Endothelial cell of umbilical vein (primary cell): ENCODE data around the gene NIPBL. TPM values are rescaled to one million over a fixed set of nuclear protein-coding genes. Genes with fewer than 3 reads are reported as not detected.

Experiments used
- BruUV-seq: library from RNA; stranded (reverse); fragments of 400-500 nt; replicated peaks from 2 replicates; lab custom pipeline; 2021; lab: Mats Ljungman, UMichigan
- CTCF ChIA-PET: fragments of 300-600, 350-600 bp; sonication (Branson Sonifier 250); formaldehyde crosslinking; loops from one replicate; lab custom pipeline; 2021; ENCODE audit warnings: antibody characterized with exemption, inconsistent platforms; lab: Charles Lee
- POLR2A ChIA-PET: fragments of 300-600, 350-600 bp; sonication (Branson Sonifier 250); formaldehyde crosslinking; loops from one replicate; lab custom pipeline; 2021; ENCODE audit warnings: antibody characterized with exemption, inconsistent platforms; lab: Charles Lee
- DNase-seq: peaks from one replicate; pipeline ENCODE4 v3.0.0-alpha.2; 2011; ENCODE audit warnings: low read depth, low spot score
- FAIRE-seq: peaks from 2 replicates; lab custom pipeline; 2011; peaks lifted over from hg19 to GRCh38; lab: Jason Lieb, UNC
- H2AFZ ChIP-seq: 2 replicates; pipeline ENCODE4 v1.6.0; 2012; ENCODE audit warnings: low read depth, low read length, control low read depth, inconsistent platforms
- H3K27ac ChIP-seq: 2 replicates; pipeline ENCODE4 v1.5.1; 2011; ENCODE audit warnings: low read depth, mild to moderate bottlenecking, control low read depth, low read length, moderate library complexity; ENCODE audit not compliant: insufficient read depth
- H3K27me3 ChIP-seq, 2 experiments: 2 replicates each; pipeline versions ENCODE4 v1.6.0 to v1.6.1; 2011; ENCODE audit warnings: low read length in 2 of 2, mixed read lengths in 1 of 2; ENCODE audit not compliant: control insufficient read depth in 2 of 2, insufficient read depth in 2 of 2
- H3K36me3 ChIP-seq, 2 experiments: 2 replicates in 1 of 2; 3 replicates in 1 of 2; pipeline ENCODE4 v1.5.1; 2011; ENCODE audit warnings: low read length in 2 of 2, mild to moderate bottlenecking in 1 of 2, moderate library complexity in 1 of 2; ENCODE audit not compliant: control insufficient read depth in 2 of 2, insufficient read depth in 2 of 2; ENCODE audit errors: extremely low read depth in 1 of 2
- H3K4me1 ChIP-seq: 3 replicates; pipeline ENCODE4 v1.5.1; 2011; ENCODE audit warnings: mild to moderate bottlenecking, low read length; ENCODE audit not compliant: control insufficient read depth, insufficient read depth; ENCODE audit errors: extremely low read depth
- H3K4me2 ChIP-seq: 2 replicates; pipeline ENCODE4 v1.6.1; 2011; ENCODE audit warnings: low read length, control low read depth, mixed read lengths; ENCODE audit not compliant: insufficient read depth
- H3K4me3 ChIP-seq, 3 experiments: fragments of 200-600 bp in 1 of 3; sonication (generic), shearing (Covaris generic) in 1 of 3; replicated peaks in 1 of 3; 2 replicates each; pipeline ENCODE4 v1.5.1; 2011 to 2016; ENCODE audit warnings: control low read depth in 3 of 3, low read length in 3 of 3, mild to moderate bottlenecking in 2 of 3, inconsistent platforms in 1 of 3, low read depth in 1 of 3, moderate library complexity in 1 of 3; ENCODE audit not compliant: insufficient read depth in 1 of 3
- H3K79me2 ChIP-seq: 2 replicates; pipeline ENCODE4 v1.6.0; 2012; ENCODE audit warnings: low read length, inconsistent platforms; ENCODE audit not compliant: control insufficient read depth, insufficient read depth
- H3K9ac ChIP-seq: replicated peaks from 2 replicates; pipeline ENCODE3; 2011; ENCODE audit warnings: low read length, control low read depth; ENCODE audit not compliant: insufficient read depth; ENCODE audit errors: extremely low read depth
- H3K9me1 ChIP-seq: replicated peaks from 3 replicates; pipeline ENCODE4 v1.6.0; 2011; ENCODE audit warnings: mild to moderate bottlenecking, low read length; ENCODE audit not compliant: control insufficient read depth, insufficient read depth; ENCODE audit errors: extremely low read depth
- H3K9me3 ChIP-seq: replicated peaks from 2 replicates; pipeline ENCODE4 v1.5.1; 2012; ENCODE audit warnings: low read length, inconsistent platforms; ENCODE audit not compliant: control insufficient read depth, insufficient read depth
- H4K20me1 ChIP-seq: replicated peaks from 2 replicates; pipeline ENCODE3; 2011; ENCODE audit warnings: mild to moderate bottlenecking, low read length; ENCODE audit not compliant: control insufficient read depth, insufficient read depth; ENCODE audit errors: extremely low read depth
- CTCF ChIP-seq, 2 donors: IDR thresholded peaks; 1 replicate in 1 of 2; 2 replicates in 1 of 2; pipeline ENCODE4 v1.5.1; 2011; ENCODE audit warnings: low read length in 2 of 2, mild to moderate bottlenecking in 2 of 2, moderate library complexity in 2 of 2, control low read depth in 1 of 2, inconsistent platforms in 1 of 2, low read depth in 1 of 2; ENCODE audit not compliant: insufficient read depth in 1 of 2; ENCODE audit errors: extremely low read depth in 1 of 2
- FOS ChIP-seq: IDR thresholded peaks from 2 replicates; pipeline ENCODE4 v1.6.1; 2011; ENCODE audit warnings: mild to moderate bottlenecking, low read length, moderate library complexity, borderline replicate concordance; ENCODE audit not compliant: insufficient read depth
- GATA2 ChIP-seq: IDR thresholded peaks from 2 replicates; pipeline ENCODE4 v1.7.0; 2011; ENCODE audit warnings: low read depth, mild to moderate bottlenecking, moderate library complexity, mixed read lengths, low read length; ENCODE audit not compliant: insufficient read length, insufficient read depth
- MYC ChIP-seq: IDR thresholded peaks from one replicate; pipeline ENCODE4 v1.6.1; 2011; ENCODE audit warnings: mild to moderate bottlenecking, low read depth, low read length
- POLR2A ChIP-seq: IDR thresholded peaks from 2 replicates; pipeline ENCODE4 v1.6.1; 2012; ENCODE audit warnings: low read depth, mild to moderate bottlenecking, control low read depth, low read length
- POLR2AphosphoS5 ChIP-seq: IDR thresholded peaks from 2 replicates; pipeline ENCODE4 v1.6.1; 2012; ENCODE audit warnings: low read depth, mild to moderate bottlenecking, control low read depth, low read length, moderate library complexity; ENCODE audit not compliant: insufficient read depth
- dilution Hi-C: fragments of 300-500 bp; cut with MboI; formaldehyde crosslinking; loops from one replicate; pipeline ENCODE4 v1.15.0; 2019; ENCODE audit warnings: low sequenced_read_pairs; ENCODE audit not compliant: extremely low pct_ligation_motif_present
- intact Hi-C: fragments of 100-400 bp; cut with micrococcal nuclease; formaldehyde crosslinking; loops from one replicate; pipeline ENCODE4 v1.10.0; 2022
- polyA plus RNA-seq, 4 experiments: library from polyadenylated mRNA; depleted of rRNA in 3 of 4; stranded (reverse) in 3 of 4; unstranded in 1 of 4; fragments of >200 nt; gene quantifications; 2 replicates each; pipeline versions ENCODE4 v1.2.1 to v1.2.3, GENCODE V29; 2011 to 2012; ENCODE audit warnings: missing spikeins in 1 of 4
- total RNA-seq: library from RNA; stranded (reverse); gene quantifications from 2 replicates; pipeline ENCODE4 v1.2.3, GENCODE V29; 2021
- TF ChIP-seq, protein P1 (sequence below): IDR thresholded peaks from 2 replicates; pipeline ENCODE4 v1.6.1; 2011; ENCODE audit not compliant: insufficient read depth, insufficient read length

NIPBL gene
- total and polyA plus RNA-seq, 2 donors (not counting 3 experiments of a cell fraction or from before 2014, with no cell fraction given) = 15.5 to 50.7 TPM

- BruUV-seq = no TSS peak
- no peaks in the 10 kb centered on the region for H3K4me1 ChIP-seq
- TF ChIP-seq POLR2A (no peak), MYC (no peak), CTCF (IDR thresholded peaks at IDR 0.05; ENCODE audit: extremely low read depth in 1 of 2, insufficient read depth in 1 of 2, low read depth in 1 of 2, low read length in 2 of 2) (no peak), GATA2 (no peak), FOS (no peak), POLR2AphosphoS5 (no peak)
- TF ChIP-seq, protein P1, sequence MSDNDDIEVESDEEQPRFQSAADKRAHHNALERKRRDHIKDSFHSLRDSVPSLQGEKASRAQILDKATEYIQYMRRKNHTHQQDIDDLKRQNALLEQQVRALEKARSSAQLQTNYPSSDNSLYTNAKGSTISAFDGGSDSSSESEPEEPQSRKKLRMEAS = no peak
- no peaks in the 10 kb centered on the region for H3K9me3 ChIP-seq
- intact Hi-C loops = no loop called here
- DNase-seq (no peak), FAIRE-seq (no peak)
- no peak overlapping the region for H2AFZ ChIP-seq
- H4K20me1 ChIP-seq = peaks cover 20% of the 10 kb centered on the region
- H3K4me3 ChIP-seq = no peak overlapping the region
- H3K79me2 ChIP-seq = peaks cover 96% of the 10 kb centered on the region
- dilution Hi-C loops = no loop called here
- H3K9ac ChIP-seq = no peak overlapping the region
- no peaks in the 10 kb centered on the region for H3K36me3 ChIP-seq
- no peak overlapping the region for H3K27ac ChIP-seq
- H3K9me1 ChIP-seq = no peaks in the 10 kb centered on the region
- ChIA-PET POLR2A (no interaction called here), CTCF (interaction anchor here (0.7 to 1.3 kb wide), 4 partner anchors 9 to 66 kb away, joined by 3 read pairs; no protein-coding TSS in a partner anchor)
- no peak overlapping the region for H3K4me2 ChIP-seq
- no peaks in the 10 kb centered on the region for H3K27me3 ChIP-seq
These were observed 28.1 kb downstream of the NIPBL start for GRCh38 chr5:36904677-36905076.
